KMS-11 (cell line): Measurements from ENCODE around the gene PHF21A.

Experiments used
- H2AFZ ChIP-seq: fragments of 200-600 bp; sonication (generic); 2 replicates; pipeline ENCODE4 v1.6.1; 2016; ENCODE audit warnings: antibody characterized with exemption, mixed run types, low read depth
- H3K27ac ChIP-seq: fragments of 200-600 bp; sonication (generic); 2 replicates; pipeline ENCODE4 v1.6.1; 2016; ENCODE audit warnings: mild to moderate bottlenecking, mixed run types
- H3K27me3 ChIP-seq: fragments of 200-600 bp; sonication (generic); 2 replicates; pipeline ENCODE4 v1.6.1; 2017; ENCODE audit warnings: mild to moderate bottlenecking, low read depth, mixed run types, moderate library complexity; ENCODE audit not compliant: insufficient read depth
- H3K36me3 ChIP-seq: fragments of 200-600 bp; sonication (generic); 2 replicates; pipeline ENCODE4 v1.6.1; 2017; ENCODE audit warnings: mild to moderate bottlenecking, mixed run types; ENCODE audit not compliant: insufficient read depth
- H3K4me1 ChIP-seq: fragments of 200-600 bp; sonication (generic); 2 replicates; pipeline ENCODE4 v1.6.1; 2016; ENCODE audit warnings: mild to moderate bottlenecking, low read depth, mixed run types; ENCODE audit not compliant: poor library complexity, severe bottlenecking
- H3K4me2 ChIP-seq: fragments of 200-600 bp; sonication (generic); 2 replicates; pipeline ENCODE4 v1.7.0; 2016; ENCODE audit warnings: mild to moderate bottlenecking, mixed run types
- H3K4me3 ChIP-seq: fragments of 200-600 bp; sonication (generic); IDR thresholded peaks from 2 replicates; pipeline ENCODE4 v1.6.1; 2017; ENCODE audit warnings: low read depth, low read length, mixed read lengths; ENCODE audit not compliant: insufficient read depth
- H3K79me2 ChIP-seq: fragments of 200-600 bp; sonication (generic); 2 replicates; pipeline ENCODE4 v1.6.1; 2016; ENCODE audit warnings: low read depth, mixed run types; ENCODE audit not compliant: insufficient read depth
- H3K9ac ChIP-seq: fragments of 200-600 bp; sonication (generic); 2 replicates; pipeline ENCODE4 v1.6.1; 2016; ENCODE audit warnings: mild to moderate bottlenecking, mixed run types
- H4K20me1 ChIP-seq: fragments of 200-600 bp; sonication (generic); 2 replicates; pipeline ENCODE4 v1.6.1; 2016; ENCODE audit warnings: mild to moderate bottlenecking, mixed run types; ENCODE audit not compliant: insufficient read depth
- CTCF ChIP-seq: fragments of 200-600 bp; sonication (generic); conservative IDR thresholded peaks from 2 replicates; pipeline ENCODE4 v1.6.1; 2017; ENCODE audit warnings: low read depth, mild to moderate bottlenecking, antibody characterized with exemption, low read length, moderate library complexity, mixed read lengths

PHF21A gene

GRCh38 chr11:45937916-45938315 lies 183.3 kb downstream of the PHF21A start:
- Histone ChIP-seq H3K27ac (no peak overlapping the region), H3K4me1 (no peaks in the 10 kb centered on the region), H3K4me3 (no peak overlapping the region), H4K20me1 (no peaks in the 10 kb centered on the region), H3K4me2 (no peak overlapping the region), H3K27me3 (no peaks in the 10 kb centered on the region), H3K36me3 (no peaks in the 10 kb centered on the region), H3K79me2 (no peaks in the 10 kb centered on the region), H3K9ac (no peak overlapping the region), H2AFZ (no peak overlapping the region)
- TF ChIP-seq CTCF, result no peak

GRCh38 chr11:45936511-45937054 lies 184.7 kb downstream of the PHF21A start:
- no peaks in the 10 kb centered on the region for H3K4me1 ChIP-seq
- no peaks in the 10 kb centered on the region for H3K36me3 ChIP-seq
- H3K27me3 ChIP-seq, result no peaks in the 10 kb centered on the region
- TF ChIP-seq CTCF, result no peak
- no peaks in the 10 kb centered on the region for H4K20me1 ChIP-seq
- H3K9ac ChIP-seq, result no peak overlapping the region
- no peaks in the 10 kb centered on the region for H3K79me2 ChIP-seq
- H3K27ac ChIP-seq, result no peak overlapping the region
- H3K4me2 ChIP-seq, result no peak overlapping the region
- H3K4me3 ChIP-seq, result no peak overlapping the region
- H2AFZ ChIP-seq, result no peak overlapping the region

GRCh38 chr11:45935349-45936064 lies 185.7 kb downstream of the PHF21A start:
- H4K20me1 ChIP-seq, result no peaks in the 10 kb centered on the region
- peaks cover 1% of the 10 kb centered on the region for H3K4me1 ChIP-seq
- H3K79me2 ChIP-seq, result no peaks in the 10 kb centered on the region
- no peak overlapping the region for H2AFZ ChIP-seq
- no peak overlapping the region for H3K4me3 ChIP-seq
- no peaks in the 10 kb centered on the region for H3K36me3 ChIP-seq
- no peak overlapping the region for H3K9ac ChIP-seq
- H3K27ac ChIP-seq, result no peak overlapping the region
- TF ChIP-seq CTCF, result no peak
- H3K4me2 ChIP-seq, result no peak overlapping the region
- H3K27me3 ChIP-seq, result no peaks in the 10 kb centered on the region

- no peaks in the 10 kb centered on the region for H3K36me3 ChIP-seq
- no peak overlapping the region for H3K9ac ChIP-seq
- no peaks in the 10 kb centered on the region for H3K27me3 ChIP-seq
- no peak overlapping the region for H3K4me3 ChIP-seq
- peaks cover 9% of the 10 kb centered on the region for H3K4me1 ChIP-seq
- no peak overlapping the region for H2AFZ ChIP-seq
- no peak overlapping the region for H3K27ac ChIP-seq
- no peaks in the 10 kb centered on the region for H3K79me2 ChIP-seq
- TF ChIP-seq CTCF, result no peak
- no peaks in the 10 kb centered on the region for H4K20me1 ChIP-seq
- no peak overlapping the region for H3K4me2 ChIP-seq
Observed at GRCh38 chr11:45934580-45935318, 186.5 kb downstream of the PHF21A start.
